PC-3 (cell line): Measurements from ENCODE around the gene IL1RAP. TPM values are rescaled to one million over a fixed set of nuclear protein-coding genes. Genes with fewer than 3 reads are reported as not detected.
"Not testable (repeated sequence)": the region's sequence is repeated elsewhere in the genome, so short reads cannot be mapped to it uniquely, and the experiment has no call there.

Experiments
- ATAC-seq: fragments of 200-7000 bp; cut with Tn5 transposase; 2 replicates; pipeline ENCODE4 v1.9.1; 2020; ENCODE audit warnings: mild to moderate bottlenecking, moderate library complexity
- BruUV-seq: library from RNA; stranded (reverse); fragments of 400-500 nt; replicated peaks from 2 replicates; lab custom pipeline; 2021; lab: Mats Ljungman, UMichigan
- CTCF ChIA-PET: fragments of 300-600 bp; sonication (Branson Sonifier 250); formaldehyde crosslinking; loops from one replicate; lab custom pipeline; 2022; ENCODE audit warnings: antibody characterized with exemption; lab: Charles Lee
- POLR2A ChIA-PET: fragments of 300-600 bp; sonication (Branson Sonifier 250); formaldehyde crosslinking; loops from one replicate; lab custom pipeline; 2022; ENCODE audit warnings: antibody characterized with exemption; ENCODE audit not compliant: unreplicated experiment; lab: Charles Lee
- DNase-seq: peaks from one replicate; pipeline ENCODE4 v3.0.0-alpha.2; 2015
- H2AFZ ChIP-seq: fragments of 300-600 bp; sonication (generic); 2 replicates; pipeline ENCODE4 v1.6.0; 2016; ENCODE audit warnings: antibody characterized with exemption, low read length
- H3F3A ChIP-seq: fragments of 300-600 bp; sonication (generic); one replicate; pipeline ENCODE4 v1.6.0; 2017; ENCODE audit warnings: antibody characterized with exemption, low read length, control low read depth, mild to moderate bottlenecking; ENCODE audit not compliant: unreplicated experiment
- H3K27ac ChIP-seq: fragments of 300-600 bp; sonication (generic); 2 replicates; pipeline ENCODE4 v1.5.1; 2016; ENCODE audit warnings: mild to moderate bottlenecking, low read length
- H3K27me3 ChIP-seq: fragments of 300-600 bp; sonication (generic); 2 replicates; pipeline ENCODE4 v1.6.1; 2016; ENCODE audit warnings: low read length, mixed read lengths
- H3K36me3 ChIP-seq: fragments of 300-600 bp; sonication (generic); 2 replicates; pipeline ENCODE4 v1.6.1; 2016; ENCODE audit warnings: low read depth, mixed run types, low read length, mixed read lengths
- H3K4me1 ChIP-seq: fragments of 300-600 bp; sonication (generic); 2 replicates; pipeline ENCODE4 v1.5.1; 2016; ENCODE audit warnings: low read length; ENCODE audit not compliant: insufficient read depth
- H3K4me2 ChIP-seq: fragments of 300-600 bp; sonication (generic); 2 replicates; pipeline ENCODE4 v1.6.0; 2016; ENCODE audit warnings: low read length
- H3K4me3 ChIP-seq: fragments of 300-600 bp; sonication (generic); 2 replicates; pipeline ENCODE4 v1.5.1; 2016; ENCODE audit warnings: mild to moderate bottlenecking, low read length, mixed read lengths
- H3K79me2 ChIP-seq: fragments of 300-600 bp; sonication (generic); 2 replicates; pipeline ENCODE4 v1.6.1; 2017; ENCODE audit warnings: low read length, mixed read lengths
- H3K9ac ChIP-seq: fragments of 300-600 bp; sonication (generic); 2 replicates; pipeline ENCODE4 v1.6.0; 2016; ENCODE audit warnings: mild to moderate bottlenecking, low read length
- H3K9me2 ChIP-seq: fragments of 300-600 bp; sonication (generic); replicated peaks from 2 replicates; pipeline ENCODE4 v1.6.1; 2016; ENCODE audit warnings: mixed run types, low read length, mixed read lengths
- H3K9me3 ChIP-seq: fragments of 300-600 bp; sonication (generic); 2 replicates; pipeline ENCODE4 v1.6.1; 2016; ENCODE audit warnings: low read length, mixed read lengths
- H4K20me1 ChIP-seq: fragments of 300-600 bp; sonication (generic); 2 replicates; pipeline ENCODE4 v1.6.1; 2016; ENCODE audit warnings: low read length, mixed read lengths
- CTCF ChIP-seq: fragments of 300-600 bp; sonication (generic); conservative IDR thresholded peaks from 2 replicates; pipeline ENCODE4 v1.5.1; 2017; ENCODE audit warnings: antibody characterized with exemption, low read depth, mild to moderate bottlenecking, low read length
- EZH2 ChIP-seq: fragments of 300-600 bp; sonication (generic); IDR thresholded peaks from one replicate; pipeline ENCODE4 v1.6.1; 2017; ENCODE audit warnings: antibody characterized with exemption, mild to moderate bottlenecking, low read length; ENCODE audit not compliant: unreplicated experiment
- EZH2phosphoT487 ChIP-seq: fragments of 300-600 bp; sonication (generic); IDR thresholded peaks from 2 replicates; pipeline ENCODE4 v1.6.1; 2018; ENCODE audit warnings: mild to moderate bottlenecking, antibody characterized with exemption, low read length, borderline replicate concordance
- intact Hi-C: fragments of 100-400 bp; cut with micrococcal nuclease; formaldehyde crosslinking; loops from 2 replicates; pipeline ENCODE4 v1.9.0; 2023
- total RNA-seq: library from RNA; depleted of rRNA; stranded (reverse); fragments of >200 nt; gene quantifications from 2 replicates; pipeline ENCODE4 v1.2.3, GENCODE V29; 2014

IL1RAP gene
- total RNA-seq, 1 experiment from 2014 or later: 5.0 TPM

- H3K9me3 ChIP-seq: no peaks in the 10 kb centered on the region
- TF ChIP-seq EZH2 (no peak), CTCF (no peak), EZH2phosphoT487 (no peak)
- no peaks in the 10 kb centered on the region for H4K20me1 ChIP-seq
- no peaks in the 10 kb centered on the region for H3F3A ChIP-seq
- ChIA-PET CTCF (no interaction called here), POLR2A (no interaction called here)
- peak overlapping the region; percentile 55; the same call in 1 of the 2 replicates for H3K9ac ChIP-seq
- H2AFZ ChIP-seq: no peak overlapping the region
- no TSS peak for BruUV-seq
- no peaks in the 10 kb centered on the region for H3K36me3 ChIP-seq
- DNase-seq (peak; percentile 39), ATAC-seq (peak; percentile 59)
- intact Hi-C loops: no loop called here
- H3K4me3 ChIP-seq: no peak overlapping the region
- H3K27me3 ChIP-seq: no peaks in the 10 kb centered on the region
- no peak overlapping the region for H3K4me2 ChIP-seq
- no peaks in the 10 kb centered on the region for H3K79me2 ChIP-seq
- no peaks in the 10 kb centered on the region for H3K9me2 ChIP-seq
- H3K27ac ChIP-seq: peak overlapping the region; percentile 83
- H3K4me1 ChIP-seq: peaks cover 3% of the 10 kb centered on the region; the same call in 1 of the 2 replicates
Observed at GRCh38 chr3:190677001-190677400, 163.1 kb downstream of the IL1RAP start.

- H2AFZ ChIP-seq, H3K4me1 ChIP-seq, H3K9ac ChIP-seq, H3K4me3 ChIP-seq, H3K27ac ChIP-seq, H4K20me1 ChIP-seq, H3F3A ChIP-seq, H3K36me3 ChIP-seq, H3K9me2 ChIP-seq, ATAC-seq, H3K4me2 ChIP-seq, POLR2A ChIA-PET, BruUV-seq, intact Hi-C loops, CTCF ChIA-PET, DNase-seq, H3K79me2 ChIP-seq, H3K27me3 ChIP-seq, H3K9me3 ChIP-seq: not testable (repeated sequence)
Observed at GRCh38 chr3:190677868-190678267, 164.0 kb downstream of the IL1RAP start.

- Histone ChIP-seq H3K27ac (no peak overlapping the region), H3K4me1 (peaks cover 3% of the 10 kb centered on the region; the same call in 1 of the 2 replicates), H3K4me2 (no peak overlapping the region), H3F3A (no peaks in the 10 kb centered on the region), H3K79me2 (no peaks in the 10 kb centered on the region), H3K27me3 (no peaks in the 10 kb centered on the region), H3K36me3 (no peaks in the 10 kb centered on the region), H3K9me2 (no peaks in the 10 kb centered on the region), H3K4me3 (no peak overlapping the region), H2AFZ (no peak overlapping the region), H4K20me1 (no peaks in the 10 kb centered on the region), H3K9ac (no peak overlapping the region), H3K9me3 (no peaks in the 10 kb centered on the region)
- ATAC-seq: no peak
- intact Hi-C loops: no loop called here
- CTCF ChIA-PET: no interaction called here
- no peak for DNase-seq
- POLR2A ChIA-PET: no interaction called here
- BruUV-seq: no TSS peak
- TF ChIP-seq EZH2phosphoT487: no peak
- TF ChIP-seq EZH2: no peak
- TF ChIP-seq CTCF: no peak
Observed at GRCh38 chr3:190680691-190681090, 166.8 kb downstream of the IL1RAP start.
